Neural progenitor cell (in vitro differentiated cells): ENCODE measurements around the gene FBXW4. TPM values are rescaled to one million over a fixed set of nuclear protein-coding genes. Genes with fewer than 3 reads are reported as not detected.

Source experiments
- DNase-seq: peaks from one replicate; pipeline ENCODE4 v3.0.0-alpha.2; 2016; ENCODE audit warnings: low spot score
- H2AFZ ChIP-seq: fragments of 200-600 bp; sonication (generic); replicated peaks from 2 replicates; pipeline ENCODE4 v1.6.1; 2016; ENCODE audit warnings: antibody characterized with exemption
- H3F3A ChIP-seq: fragments of 200-600 bp; sonication (generic); 2 replicates; pipeline ENCODE4 v1.6.1; 2016; ENCODE audit warnings: antibody characterized with exemption, low read depth
- H3K27ac ChIP-seq: fragments of 200-600 bp; sonication (generic); 2 replicates; pipeline ENCODE4 v1.5.1; 2016; ENCODE audit warnings: mild to moderate bottlenecking
- H3K27me3 ChIP-seq: fragments of 200-600 bp; sonication (generic); 2 replicates; pipeline ENCODE4 v1.6.1; 2016; ENCODE audit warnings: mild to moderate bottlenecking, moderate library complexity
- H3K36me3 ChIP-seq: fragments of 200-600 bp; sonication (generic); 2 replicates; pipeline ENCODE4 v1.5.1; 2016
- H3K4me1 ChIP-seq: fragments of 200-600 bp; sonication (generic); 2 replicates; pipeline ENCODE4 v1.6.1; 2016; ENCODE audit warnings: mixed run types
- H3K4me2 ChIP-seq: fragments of 200-600 bp; sonication (generic); 2 replicates; pipeline ENCODE4 v1.6.1; 2016
- H3K4me3 ChIP-seq: fragments of 200-600 bp; sonication (generic); 2 replicates; pipeline ENCODE4 v1.5.1; 2016
- H3K79me2 ChIP-seq: fragments of 200-600 bp; sonication (generic); 2 replicates; pipeline ENCODE4 v1.6.1; 2016; ENCODE audit warnings: low read depth
- H3K9ac ChIP-seq: fragments of 200-600 bp; sonication (generic); 2 replicates; pipeline ENCODE4 v1.6.1; 2016
- H3K9me3 ChIP-seq: fragments of 200-600 bp; sonication (generic); 2 replicates; pipeline ENCODE4 v1.5.1; 2016; ENCODE audit warnings: low read depth
- H4K20me1 ChIP-seq: fragments of 200-600 bp; sonication (generic); 2 replicates; pipeline ENCODE4 v1.6.1; 2016; ENCODE audit warnings: low read depth
- H3K27ac Mint-ChIP-seq: 3 replicates; pipeline ENCODE4 v1.8.0; 2021; ENCODE audit warnings: mixed read lengths
- H3K27me3 Mint-ChIP-seq: 2 replicates; pipeline ENCODE4 v1.8.0; 2022; ENCODE audit warnings: low read depth, mild to moderate bottlenecking, inconsistent platforms, moderate library complexity, mixed read lengths; ENCODE audit not compliant: insufficient read depth
- H3K36me3 Mint-ChIP-seq: 3 replicates; pipeline ENCODE4 v1.8.0; 2021; ENCODE audit warnings: mixed read lengths
- H3K4me1 Mint-ChIP-seq: 3 replicates; pipeline ENCODE4 v1.8.0; 2021; ENCODE audit warnings: mixed read lengths
- H3K4me3 Mint-ChIP-seq: 3 replicates; pipeline ENCODE4 v1.8.0; 2021; ENCODE audit warnings: mild to moderate bottlenecking, moderate library complexity, mixed read lengths
- H3K9me3 Mint-ChIP-seq: 3 replicates; pipeline ENCODE4 v1.8.0; 2020; ENCODE audit warnings: mixed read lengths
- CTCF ChIP-seq: fragments of 200-600 bp; sonication (generic); IDR thresholded peaks from 2 replicates; pipeline ENCODE4 v1.5.1; 2017; ENCODE audit warnings: antibody characterized with exemption, mild to moderate bottlenecking
- EZH2 ChIP-seq: fragments of 200-600 bp; sonication (generic); IDR thresholded peaks from 2 replicates; pipeline ENCODE4 v1.6.1; 2017; ENCODE audit warnings: antibody characterized with exemption, mild to moderate bottlenecking, moderate library complexity
- EZH2phosphoT487 ChIP-seq: fragments of 200-600 bp; sonication (generic); IDR thresholded peaks from 2 replicates; pipeline ENCODE4 v1.6.1; 2017; ENCODE audit warnings: antibody characterized with exemption
- total RNA-seq: library from RNA; depleted of rRNA; stranded (reverse); fragments of >200 nt; gene quantifications from 2 replicates; pipeline ENCODE4 v1.2.3, GENCODE V29; 2015; ENCODE audit warnings: low replicate concordance

The FBXW4 gene
- total RNA-seq, 1 donor from 2014 or later: 36.3 TPM

GRCh38 chr10:101609481-101609880 lies 85.5 kb downstream of the FBXW4 start:
- H3K4me3 ChIP-seq: no peak overlapping the region
- TF ChIP-seq EZH2 (no peak), CTCF (no peak), EZH2phosphoT487 (no peak)
- H3K4me2 ChIP-seq: no peak overlapping the region
- no peak for DNase-seq
- H3K36me3 ChIP-seq: no peaks in the 10 kb centered on the region
- H3K27me3 ChIP-seq: no peaks in the 10 kb centered on the region
- Mint-ChIP-seq H3K36me3 (peaks cover 33% of the 10 kb centered on the region), H3K27ac (no peak overlapping the region), H3K27me3 (peaks cover 5% of the 10 kb centered on the region), H3K4me1 (peaks cover 44% of the 10 kb centered on the region), H3K4me3 (no peak overlapping the region), H3K9me3 (no peaks in the 10 kb centered on the region)
- H3K9me3 ChIP-seq: no peaks in the 10 kb centered on the region
- H2AFZ ChIP-seq: no peak overlapping the region
- H3K79me2 ChIP-seq: no peaks in the 10 kb centered on the region
- H3K27ac ChIP-seq: no peak overlapping the region
- H4K20me1 ChIP-seq: peaks cover 30% of the 10 kb centered on the region
- H3K4me1 ChIP-seq: peaks cover 42% of the 10 kb centered on the region
- peaks cover 34% of the 10 kb centered on the region for H3F3A ChIP-seq
- no peak overlapping the region for H3K9ac ChIP-seq

- H3K4me3 Mint-ChIP-seq: no peak overlapping the region
- DNase-seq: peak; percentile 76
- Histone ChIP-seq H3K4me3 (no peak overlapping the region), H3K36me3 (no peaks in the 10 kb centered on the region), H3K27ac (peak overlapping the region; percentile 75), H2AFZ (no peak overlapping the region), H3K9me3 (no peaks in the 10 kb centered on the region), H3K9ac (no peak overlapping the region), H3K79me2 (no peaks in the 10 kb centered on the region), H3K4me2 (peak overlapping the region; percentile 61), H4K20me1 (peaks cover 20% of the 10 kb centered on the region), H3K4me1 (peaks cover 19% of the 10 kb centered on the region), H3K27me3 (no peaks in the 10 kb centered on the region), H3F3A (peaks cover 34% of the 10 kb centered on the region)
- no peaks in the 10 kb centered on the region for H3K9me3 Mint-ChIP-seq
- TF ChIP-seq CTCF: no peak
- H3K4me1 Mint-ChIP-seq: peaks cover 26% of the 10 kb centered on the region
- peaks cover 7% of the 10 kb centered on the region for H3K27me3 Mint-ChIP-seq
- peaks cover 36% of the 10 kb centered on the region for H3K36me3 Mint-ChIP-seq
- H3K27ac Mint-ChIP-seq: no peak overlapping the region
These were observed 87.8 kb downstream of the FBXW4 start for GRCh38 chr10:101607124-101607523.

GRCh38 chr10:101602761-101603398 lies 92.1 kb downstream of the FBXW4 start:
- no peak overlapping the region for H3K4me3 ChIP-seq
- peaks cover 40% of the 10 kb centered on the region for H3F3A ChIP-seq
- no peak overlapping the region for H3K27ac ChIP-seq
- H2AFZ ChIP-seq: no peak overlapping the region
- no peaks in the 10 kb centered on the region for H3K9me3 ChIP-seq
- Mint-ChIP-seq H3K4me1 (peaks cover 43% of the 10 kb centered on the region), H3K4me3 (no peak overlapping the region), H3K27ac (no peak overlapping the region), H3K36me3 (peaks cover 22% of the 10 kb centered on the region), H3K27me3 (peaks cover 17% of the 10 kb centered on the region), H3K9me3 (no peaks in the 10 kb centered on the region)
- H3K9ac ChIP-seq: no peak overlapping the region
- DNase-seq: peak; percentile 90
- TF ChIP-seq CTCF (peak; percentile 98), EZH2 (no peak)
- no peak overlapping the region for H3K4me2 ChIP-seq
- peaks cover 22% of the 10 kb centered on the region for H3K27me3 ChIP-seq
- peaks cover 24% of the 10 kb centered on the region for H4K20me1 ChIP-seq
- peaks cover 15% of the 10 kb centered on the region for H3K4me1 ChIP-seq
- H3K79me2 ChIP-seq: no peaks in the 10 kb centered on the region
- no peaks in the 10 kb centered on the region for H3K36me3 ChIP-seq
